GM12864 (cell line): ENCODE measurements around the gene NELL1.

Experiments used
- DNase-seq: peaks from one replicate; pipeline ENCODE4 v3.0.0-alpha.2; 2011; ENCODE audit warnings: low read depth
- H3K4me3 ChIP-seq: 2 replicates; pipeline ENCODE4 v1.5.1; 2011; ENCODE audit warnings: mild to moderate bottlenecking, low read depth, low read length, control low read depth
- CTCF ChIP-seq: IDR thresholded peaks from 2 replicates; pipeline ENCODE4 v1.5.1; 2011; ENCODE audit warnings: low read depth, mild to moderate bottlenecking, moderate library complexity, low read length, control low read depth, inconsistent platforms; ENCODE audit errors: missing control alignments

NELL1 gene

DNA sequence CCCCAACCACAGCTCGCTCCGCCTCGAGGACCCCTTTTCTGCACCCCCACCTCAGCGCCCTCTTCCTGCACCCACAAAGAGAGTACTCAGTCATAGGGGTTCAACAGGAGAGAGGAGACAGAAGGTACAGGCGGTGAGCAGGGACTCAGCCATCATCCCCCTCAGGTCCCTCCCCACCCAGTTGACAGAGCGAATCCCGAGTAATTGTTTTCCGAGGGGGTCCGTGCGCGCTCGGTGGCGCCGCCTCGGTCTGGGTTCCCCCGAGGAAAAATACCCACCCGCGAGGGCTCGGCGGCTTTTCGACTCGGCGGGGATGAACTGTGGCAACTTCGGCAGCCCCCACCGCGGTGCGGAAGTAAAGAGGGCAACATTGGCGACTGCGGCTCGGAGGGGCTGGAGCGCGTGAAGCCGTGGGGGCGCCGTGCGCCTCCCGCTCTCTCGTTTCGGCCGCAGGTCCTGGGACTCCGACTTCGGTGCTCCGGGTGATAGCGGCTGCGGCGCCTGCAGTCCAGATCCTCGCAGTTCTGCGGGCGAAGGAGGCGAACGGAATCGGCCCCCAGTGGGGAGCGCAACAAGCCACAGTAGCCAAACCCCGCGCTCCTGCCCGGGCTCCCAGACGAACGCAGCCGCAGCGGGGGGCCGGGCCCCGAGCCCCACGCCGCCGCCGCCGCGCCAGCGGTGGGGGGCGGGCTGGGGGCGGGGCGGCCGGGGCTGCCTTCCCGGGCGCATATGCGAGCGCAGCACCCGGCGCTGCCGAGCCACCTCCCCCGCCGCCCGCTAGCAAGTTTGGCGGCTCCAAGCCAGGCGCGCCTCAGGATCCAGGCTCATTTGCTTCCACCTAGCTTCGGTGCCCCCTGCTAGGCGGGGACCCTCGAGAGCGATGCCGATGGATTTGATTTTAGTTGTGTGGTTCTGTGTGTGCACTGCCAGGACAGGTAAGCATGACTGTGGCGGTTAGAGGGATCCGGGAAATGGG lies at the start of gene NELL1:
TSS of gene NELL1 (plus strand) at position 743 of the 976 bp plus-strand sequence.
- no peak for TF ChIP-seq CTCF
- H3K4me3 ChIP-seq, result no peak within 1 kb of the TSS
- DNase-seq, result no peak

GRCh38 chr11:20620988-20621387 lies 48.4 kb upstream of the NELL1 start:
- no peak for TF ChIP-seq CTCF
- H3K4me3 ChIP-seq, result no peak overlapping the region
- no peak for DNase-seq

DNA sequence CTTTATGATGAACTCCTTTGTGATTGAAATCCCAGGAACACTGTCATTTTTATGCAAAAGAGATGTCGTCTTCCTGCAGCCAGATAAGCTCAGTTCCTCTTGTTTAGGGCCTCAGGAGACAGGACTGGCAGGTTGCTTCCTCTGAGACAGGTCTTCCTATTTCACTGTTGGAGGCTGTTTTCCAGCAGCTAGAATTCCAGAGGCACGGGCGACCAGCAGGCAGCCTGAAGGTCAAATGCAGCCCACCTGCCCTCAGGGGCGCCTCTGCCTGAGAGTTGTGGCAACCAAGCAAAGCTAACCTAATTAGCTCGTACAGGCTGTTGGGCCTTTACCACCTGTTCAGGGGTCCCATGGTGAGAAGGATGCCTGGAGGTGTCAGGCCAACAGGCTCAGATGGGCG lies 47.7 kb upstream of the NELL1 start:
- no peak for TF ChIP-seq CTCF
- DNase-seq, result no peak
- no peak overlapping the region for H3K4me3 ChIP-seq

DNA sequence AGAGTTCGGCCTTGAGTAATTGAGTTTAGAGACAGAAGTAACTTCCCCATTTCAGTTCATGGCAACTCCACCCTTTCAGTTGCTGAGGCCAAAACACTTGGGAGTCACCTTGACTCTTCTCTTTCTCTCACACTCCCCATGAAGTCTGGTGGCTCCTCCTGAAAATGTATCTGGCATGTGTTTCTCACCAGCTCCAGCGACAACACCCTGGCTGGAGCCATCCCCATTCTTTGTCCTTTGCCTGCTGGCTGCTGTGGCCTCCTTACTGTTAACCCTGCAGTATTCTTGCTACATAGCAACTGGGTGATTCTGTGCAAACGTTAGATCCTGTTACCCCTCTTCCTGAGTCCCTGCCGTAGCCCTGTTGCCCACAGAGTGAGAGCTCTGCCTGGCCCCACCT lies 46.1 kb upstream of the NELL1 start:
- H3K4me3 ChIP-seq, result no peak overlapping the region
- DNase-seq, result no peak
- TF ChIP-seq CTCF, result no peak

- no peak for DNase-seq
- no peak overlapping the region for H3K4me3 ChIP-seq
- TF ChIP-seq CTCF, result no peak
Measured at GRCh38 chr11:20626279-20626678, 43.1 kb upstream of the NELL1 start.

DNA sequence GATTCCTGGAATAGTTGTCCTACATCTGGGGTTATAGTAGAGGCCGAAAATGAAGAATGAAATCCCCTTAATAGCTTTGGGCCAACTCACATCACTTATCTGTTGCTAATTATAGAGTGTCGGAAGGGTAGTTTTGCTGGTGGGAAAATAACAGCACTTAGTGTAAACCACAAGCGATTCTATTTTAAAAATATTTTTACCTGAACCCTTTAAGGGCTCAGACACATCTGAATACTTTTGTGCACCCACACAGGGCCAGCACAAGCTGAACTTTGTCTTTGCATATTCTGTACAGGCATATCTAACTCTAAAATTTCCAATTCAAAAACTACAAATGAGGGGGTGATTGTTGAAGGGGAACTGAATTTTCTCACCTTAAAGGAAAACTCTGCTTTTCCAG lies 42.4 kb upstream of the NELL1 start:
- no peak for DNase-seq
- TF ChIP-seq CTCF, result no peak
- no peak overlapping the region for H3K4me3 ChIP-seq

DNA sequence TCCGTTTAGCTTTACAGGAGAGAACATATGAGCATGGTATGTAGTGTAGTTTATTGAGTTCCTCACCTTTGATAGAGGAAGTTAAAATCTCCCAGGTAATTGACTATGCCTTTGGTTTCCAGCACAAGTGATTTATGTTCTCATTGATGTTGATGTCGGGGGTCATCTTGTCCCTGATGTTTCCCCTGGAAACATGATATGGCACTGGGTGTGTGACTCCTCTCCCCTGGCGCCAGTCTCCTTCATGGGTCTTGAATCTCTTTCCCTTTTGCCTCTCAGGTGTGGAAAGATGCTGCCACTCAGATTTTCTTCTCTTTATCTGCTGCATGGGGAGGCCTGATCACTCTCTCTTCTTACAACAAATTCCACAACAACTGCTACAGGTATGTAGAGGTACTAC lies 41.7 kb upstream of the NELL1 start:
- no peak overlapping the region for H3K4me3 ChIP-seq
- no peak for TF ChIP-seq CTCF
- no peak for DNase-seq
